HepG2 (cell line): Measurements from ENCODE around the gene JSRP1. TPM values are rescaled to one million over a fixed set of nuclear protein-coding genes. Genes with fewer than 3 reads are reported as not detected.

Experiments
- ATF7 ChIP-seq, 2 experiments: fragments of 450-650 bp in 1 of 2; sonication (generic) in 1 of 2; formaldehyde crosslinking in 1 of 2; IDR thresholded peaks; 2 replicates each; pipeline versions ENCODE4 v1.4.0 to v1.6.1; 2016 to 2020; ENCODE audit warnings: antibody characterized with exemption in 1 of 2, mild to moderate bottlenecking in 1 of 2, missing genetic modification reagents in 1 of 2
- DR1 ChIP-seq: sonication (generic); formaldehyde crosslinking; IDR thresholded peaks from 2 replicates; pipeline ENCODE4 v1.8.0; 2021; ENCODE audit warnings: mild to moderate bottlenecking, missing genetic modification reagents, inconsistent platforms
- FIP1L1 ChIP-seq: fragments of 200-400 bp; formaldehyde crosslinking; IDR thresholded peaks from 2 replicates; pipeline ENCODE4 v1.6.1; 2018; ENCODE audit warnings: low read depth, mild to moderate bottlenecking, low read length, moderate library complexity, borderline replicate concordance; ENCODE audit not compliant: insufficient read depth
- HNRNPUL1 ChIP-seq: fragments of 200-400 bp; formaldehyde crosslinking; IDR thresholded peaks from 2 replicates; pipeline ENCODE4 v1.6.1; 2017; ENCODE audit warnings: low read depth, mild to moderate bottlenecking, low read length, moderate library complexity
- KLF6 ChIP-seq: IDR thresholded peaks from 2 replicates; pipeline ENCODE4 v1.8.0; 2016; ENCODE audit warnings: missing biosample characterization, missing genetic modification reagents
- KMT2B ChIP-seq: IDR thresholded peaks from 2 replicates; pipeline ENCODE4 v1.6.1; 2016; ENCODE audit warnings: missing genetic modification reagents, missing compliant biosample characterization
- MEIS2 ChIP-seq: sonication (generic); formaldehyde crosslinking; IDR thresholded peaks from 2 replicates; pipeline ENCODE4 v1.9.0; 2021; ENCODE audit warnings: mild to moderate bottlenecking, missing genetic modification reagents
- PHF20 ChIP-seq: sonication (generic); formaldehyde crosslinking; IDR thresholded peaks from 2 replicates; pipeline ENCODE4 v1.5.0; 2020; ENCODE audit warnings: mild to moderate bottlenecking, missing genetic modification reagents
- RFX5 ChIP-seq: IDR thresholded peaks from 2 replicates; pipeline ENCODE4 v1.6.1; 2011; ENCODE audit warnings: low read depth, low read length, improper control_type of control experiment
- SSRP1 ChIP-seq: IDR thresholded peaks from 2 replicates; pipeline ENCODE4 v1.6.1; 2016; ENCODE audit warnings: control low read depth
- WIZ ChIP-seq: sonication (generic); formaldehyde crosslinking; IDR thresholded peaks from 2 replicates; pipeline ENCODE4 v1.5.1; 2020; ENCODE audit warnings: mild to moderate bottlenecking, missing genetic modification reagents
- ZNF230 ChIP-seq: sonication (generic); formaldehyde crosslinking; IDR thresholded peaks from 2 replicates; pipeline ENCODE4 v1.4.0; 2020; ENCODE audit warnings: mild to moderate bottlenecking, missing genetic modification reagents
- polyA plus RNA-seq, 8 experiments: library from polyadenylated mRNA; depleted of rRNA in 3 of 8; stranded (reverse) in 7 of 8; unstranded in 1 of 8; fragments of >200 nt; fragmentation: Illumina TruSeq in 4 of 8; extraction: Trizol in 4 of 8; gene quantifications; 2 replicates each; pipeline versions ENCODE4 v1.2.1 to v1.2.3, GENCODE V29; 2011 to 2016; ENCODE audit warnings: low read depth in 4 of 8, missing spikeins in 1 of 8, mixed read lengths in 1 of 8; ENCODE audit not compliant: insufficient read depth in 1 of 8
- total RNA-seq, 5 experiments: library from RNA; depleted of rRNA; stranded (reverse); fragments of >200 nt; fragmentation: Illumina TruSeq; extraction: Trizol; gene quantifications; 2 replicates each; pipeline ENCODE4 v1.2.3, GENCODE V29; 2016; ENCODE audit warnings: low read depth in 1 of 5
- TF ChIP-seq, protein P1 (sequence below), 2 experiments: IDR thresholded peaks; 2 replicates each; pipeline ENCODE4 v1.6.1; 2011 to 2012; ENCODE audit warnings: low read length in 2 of 2, borderline replicate concordance in 1 of 2, low read depth in 1 of 2, mild to moderate bottlenecking in 1 of 2, moderate library complexity in 1 of 2
- TF ChIP-seq, protein P2 (sequence below): sonication (generic); formaldehyde crosslinking; IDR thresholded peaks from 2 replicates; pipeline ENCODE4 v1.5.1; 2020; ENCODE audit warnings: mild to moderate bottlenecking, missing genetic modification reagents, borderline replicate concordance
- TF ChIP-seq, protein P3 (sequence below): sonication (generic); formaldehyde crosslinking; IDR thresholded peaks from 2 replicates; pipeline ENCODE4 v1.4.0; 2020; ENCODE audit warnings: missing genetic modification reagents, borderline replicate concordance

JSRP1 gene
- total and polyA plus RNA-seq, 2 of the 13 experiments (the other 11 are each of a cell fraction or from before 2014, with no cell fraction given): 0.16 to 0.38 TPM

DNA sequence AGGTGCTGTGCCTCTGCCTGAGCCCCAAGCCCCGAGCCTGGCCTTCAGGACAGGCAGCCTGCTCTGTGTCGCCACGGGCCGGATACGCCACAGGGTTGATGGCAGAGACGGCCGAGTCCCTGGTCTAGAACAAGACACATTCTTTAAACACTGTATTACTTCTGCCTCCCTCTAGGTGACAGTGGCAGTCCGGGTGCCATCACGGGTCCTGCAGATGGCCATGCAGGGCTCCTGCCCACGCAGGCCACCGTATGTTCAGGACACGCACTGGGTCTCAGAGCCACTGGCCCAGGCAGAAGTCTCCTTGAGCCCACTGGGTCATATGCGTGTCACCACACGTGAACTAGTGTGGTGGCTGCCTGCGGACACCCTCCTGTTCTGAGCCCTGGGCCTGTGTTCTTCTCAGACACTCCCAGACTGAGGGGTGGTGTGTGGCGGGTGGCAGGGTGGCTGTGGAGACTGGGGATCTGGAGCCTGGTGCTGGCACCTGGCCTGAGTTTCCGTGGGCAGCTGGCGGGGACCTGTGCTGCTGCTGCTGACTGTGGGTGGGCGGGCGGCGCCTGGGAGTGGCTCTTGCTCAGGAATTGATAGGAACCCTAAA lies 24.5 kb downstream of the JSRP1 start (continued):
- TF ChIP-seq, protein P1, sequence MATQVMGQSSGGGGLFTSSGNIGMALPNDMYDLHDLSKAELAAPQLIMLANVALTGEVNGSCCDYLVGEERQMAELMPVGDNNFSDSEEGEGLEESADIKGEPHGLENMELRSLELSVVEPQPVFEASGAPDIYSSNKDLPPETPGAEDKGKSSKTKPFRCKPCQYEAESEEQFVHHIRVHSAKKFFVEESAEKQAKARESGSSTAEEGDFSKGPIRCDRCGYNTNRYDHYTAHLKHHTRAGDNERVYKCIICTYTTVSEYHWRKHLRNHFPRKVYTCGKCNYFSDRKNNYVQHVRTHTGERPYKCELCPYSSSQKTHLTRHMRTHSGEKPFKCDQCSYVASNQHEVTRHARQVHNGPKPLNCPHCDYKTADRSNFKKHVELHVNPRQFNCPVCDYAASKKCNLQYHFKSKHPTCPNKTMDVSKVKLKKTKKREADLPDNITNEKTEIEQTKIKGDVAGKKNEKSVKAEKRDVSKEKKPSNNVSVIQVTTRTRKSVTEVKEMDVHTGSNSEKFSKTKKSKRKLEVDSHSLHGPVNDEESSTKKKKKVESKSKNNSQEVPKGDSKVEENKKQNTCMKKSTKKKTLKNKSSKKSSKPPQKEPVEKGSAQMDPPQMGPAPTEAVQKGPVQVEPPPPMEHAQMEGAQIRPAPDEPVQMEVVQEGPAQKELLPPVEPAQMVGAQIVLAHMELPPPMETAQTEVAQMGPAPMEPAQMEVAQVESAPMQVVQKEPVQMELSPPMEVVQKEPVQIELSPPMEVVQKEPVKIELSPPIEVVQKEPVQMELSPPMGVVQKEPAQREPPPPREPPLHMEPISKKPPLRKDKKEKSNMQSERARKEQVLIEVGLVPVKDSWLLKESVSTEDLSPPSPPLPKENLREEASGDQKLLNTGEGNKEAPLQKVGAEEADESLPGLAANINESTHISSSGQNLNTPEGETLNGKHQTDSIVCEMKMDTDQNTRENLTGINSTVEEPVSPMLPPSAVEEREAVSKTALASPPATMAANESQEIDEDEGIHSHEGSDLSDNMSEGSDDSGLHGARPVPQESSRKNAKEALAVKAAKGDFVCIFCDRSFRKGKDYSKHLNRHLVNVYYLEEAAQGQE (IDR thresholded peaks at IDR 0.05; ENCODE audit: borderline replicate concordance in 1 of 2, low read depth in 1 of 2, low read length in 2 of 2): no peak
- TF ChIP-seq RFX5: no peak
- TF ChIP-seq KMT2B (CRISPR knock-in tag): no peak
- TF ChIP-seq HNRNPUL1: no peak
- TF ChIP-seq PHF20: no peak
- TF ChIP-seq WIZ: no peak
- TF ChIP-seq, protein P2, sequence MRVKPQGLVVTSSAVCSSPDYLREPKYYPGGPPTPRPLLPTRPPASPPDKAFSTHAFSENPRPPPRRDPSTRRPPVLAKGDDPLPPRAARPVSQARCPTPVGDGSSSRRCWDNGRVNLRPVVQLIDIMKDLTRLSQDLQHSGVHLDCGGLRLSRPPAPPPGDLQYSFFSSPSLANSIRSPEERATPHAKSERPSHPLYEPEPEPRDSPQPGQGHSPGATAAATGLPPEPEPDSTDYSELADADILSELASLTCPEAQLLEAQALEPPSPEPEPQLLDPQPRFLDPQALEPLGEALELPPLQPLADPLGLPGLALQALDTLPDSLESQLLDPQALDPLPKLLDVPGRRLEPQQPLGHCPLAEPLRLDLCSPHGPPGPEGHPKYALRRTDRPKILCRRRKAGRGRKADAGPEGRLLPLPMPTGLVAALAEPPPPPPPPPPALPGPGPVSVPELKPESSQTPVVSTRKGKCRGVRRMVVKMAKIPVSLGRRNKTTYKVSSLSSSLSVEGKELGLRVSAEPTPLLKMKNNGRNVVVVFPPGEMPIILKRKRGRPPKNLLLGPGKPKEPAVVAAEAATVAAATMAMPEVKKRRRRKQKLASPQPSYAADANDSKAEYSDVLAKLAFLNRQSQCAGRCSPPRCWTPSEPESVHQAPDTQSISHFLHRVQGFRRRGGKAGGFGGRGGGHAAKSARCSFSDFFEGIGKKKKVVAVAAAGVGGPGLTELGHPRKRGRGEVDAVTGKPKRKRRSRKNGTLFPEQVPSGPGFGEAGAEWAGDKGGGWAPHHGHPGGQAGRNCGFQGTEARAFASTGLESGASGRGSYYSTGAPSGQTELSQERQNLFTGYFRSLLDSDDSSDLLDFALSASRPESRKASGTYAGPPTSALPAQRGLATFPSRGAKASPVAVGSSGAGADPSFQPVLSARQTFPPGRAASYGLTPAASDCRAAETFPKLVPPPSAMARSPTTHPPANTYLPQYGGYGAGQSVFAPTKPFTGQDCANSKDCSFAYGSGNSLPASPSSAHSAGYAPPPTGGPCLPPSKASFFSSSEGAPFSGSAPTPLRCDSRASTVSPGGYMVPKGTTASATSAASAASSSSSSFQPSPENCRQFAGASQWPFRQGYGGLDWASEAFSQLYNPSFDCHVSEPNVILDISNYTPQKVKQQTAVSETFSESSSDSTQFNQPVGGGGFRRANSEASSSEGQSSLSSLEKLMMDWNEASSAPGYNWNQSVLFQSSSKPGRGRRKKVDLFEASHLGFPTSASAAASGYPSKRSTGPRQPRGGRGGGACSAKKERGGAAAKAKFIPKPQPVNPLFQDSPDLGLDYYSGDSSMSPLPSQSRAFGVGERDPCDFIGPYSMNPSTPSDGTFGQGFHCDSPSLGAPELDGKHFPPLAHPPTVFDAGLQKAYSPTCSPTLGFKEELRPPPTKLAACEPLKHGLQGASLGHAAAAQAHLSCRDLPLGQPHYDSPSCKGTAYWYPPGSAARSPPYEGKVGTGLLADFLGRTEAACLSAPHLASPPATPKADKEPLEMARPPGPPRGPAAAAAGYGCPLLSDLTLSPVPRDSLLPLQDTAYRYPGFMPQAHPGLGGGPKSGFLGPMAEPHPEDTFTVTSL (CRISPR knock-in tag): no peak
- no peak for TF ChIP-seq ZNF230 (CRISPR knock-in tag)
- peak; percentile 73; the same call in 1 of the 2 replicates for TF ChIP-seq SSRP1 (CRISPR knock-in tag)
- TF ChIP-seq ATF7 (IDR thresholded peaks at IDR 0.05): no peak
- TF ChIP-seq ATF7 (CRISPR knock-in tag; IDR thresholded peaks at IDR 0.05): no peak
- no peak for TF ChIP-seq DR1 (CRISPR knock-in tag)
- no peak for TF ChIP-seq FIP1L1
- TF ChIP-seq KLF6 (CRISPR knock-in tag): no peak
- no peak for TF ChIP-seq MEIS2 (CRISPR knock-in tag)
- TF ChIP-seq, protein P3, sequence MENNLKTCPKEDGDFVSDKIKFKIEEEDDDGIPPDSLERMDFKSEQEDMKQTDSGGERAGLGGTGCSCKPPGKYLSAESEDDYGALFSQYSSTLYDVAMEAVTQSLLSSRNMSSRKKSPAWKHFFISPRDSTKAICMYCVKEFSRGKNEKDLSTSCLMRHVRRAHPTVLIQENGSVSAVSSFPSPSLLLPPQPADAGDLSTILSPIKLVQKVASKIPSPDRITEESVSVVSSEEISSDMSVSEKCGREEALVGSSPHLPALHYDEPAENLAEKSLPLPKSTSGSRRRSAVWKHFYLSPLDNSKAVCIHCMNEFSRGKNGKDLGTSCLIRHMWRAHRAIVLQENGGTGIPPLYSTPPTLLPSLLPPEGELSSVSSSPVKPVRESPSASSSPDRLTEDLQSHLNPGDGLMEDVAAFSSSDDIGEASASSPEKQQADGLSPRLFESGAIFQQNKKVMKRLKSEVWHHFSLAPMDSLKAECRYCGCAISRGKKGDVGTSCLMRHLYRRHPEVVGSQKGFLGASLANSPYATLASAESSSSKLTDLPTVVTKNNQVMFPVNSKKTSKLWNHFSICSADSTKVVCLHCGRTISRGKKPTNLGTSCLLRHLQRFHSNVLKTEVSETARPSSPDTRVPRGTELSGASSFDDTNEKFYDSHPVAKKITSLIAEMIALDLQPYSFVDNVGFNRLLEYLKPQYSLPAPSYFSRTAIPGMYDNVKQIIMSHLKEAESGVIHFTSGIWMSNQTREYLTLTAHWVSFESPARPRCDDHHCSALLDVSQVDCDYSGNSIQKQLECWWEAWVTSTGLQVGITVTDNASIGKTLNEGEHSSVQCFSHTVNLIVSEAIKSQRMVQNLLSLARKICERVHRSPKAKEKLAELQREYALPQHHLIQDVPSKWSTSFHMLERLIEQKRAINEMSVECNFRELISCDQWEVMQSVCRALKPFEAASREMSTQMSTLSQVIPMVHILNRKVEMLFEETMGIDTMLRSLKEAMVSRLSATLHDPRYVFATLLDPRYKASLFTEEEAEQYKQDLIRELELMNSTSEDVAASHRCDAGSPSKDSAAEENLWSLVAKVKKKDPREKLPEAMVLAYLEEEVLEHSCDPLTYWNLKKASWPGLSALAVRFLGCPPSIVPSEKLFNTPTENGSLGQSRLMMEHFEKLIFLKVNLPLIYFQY (CRISPR knock-in tag): no peak
